ENCODE results near the gene SFSWAP.

DNA sequence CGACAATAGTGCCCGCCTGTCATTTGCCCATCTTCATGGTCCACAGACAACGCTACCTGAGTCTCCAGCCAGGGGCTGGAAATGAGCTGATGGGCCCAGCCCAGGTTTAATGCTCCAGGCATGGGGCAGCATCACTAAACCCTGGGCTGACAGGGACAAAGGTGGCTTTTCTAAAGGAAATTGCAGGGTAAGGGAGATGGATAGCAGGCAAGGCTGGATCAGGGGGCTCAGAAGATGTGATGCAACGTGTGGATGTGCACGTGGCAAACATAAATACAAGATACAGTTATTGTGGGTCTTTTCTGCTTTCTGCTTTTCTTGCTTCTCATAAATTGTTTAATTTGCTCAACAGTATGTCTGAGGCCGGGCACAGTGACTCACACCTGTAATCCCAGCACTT is 113.6 kb downstream of the SFSWAP start:
- no peak for TF ChIP-seq CTCF (IDR thresholded peaks at IDR 0.05)
- no peak for TF ChIP-seq POLR2A (IDR thresholded peaks at IDR 0.05)
